ENCODE measurements around the gene EHF. TPM values are rescaled to one million over a fixed set of nuclear protein-coding genes. Genes with fewer than 3 reads are reported as not detected.

Gene EHF
- total RNA-seq, 1 donor from 2014 or later = not detected

DNA sequence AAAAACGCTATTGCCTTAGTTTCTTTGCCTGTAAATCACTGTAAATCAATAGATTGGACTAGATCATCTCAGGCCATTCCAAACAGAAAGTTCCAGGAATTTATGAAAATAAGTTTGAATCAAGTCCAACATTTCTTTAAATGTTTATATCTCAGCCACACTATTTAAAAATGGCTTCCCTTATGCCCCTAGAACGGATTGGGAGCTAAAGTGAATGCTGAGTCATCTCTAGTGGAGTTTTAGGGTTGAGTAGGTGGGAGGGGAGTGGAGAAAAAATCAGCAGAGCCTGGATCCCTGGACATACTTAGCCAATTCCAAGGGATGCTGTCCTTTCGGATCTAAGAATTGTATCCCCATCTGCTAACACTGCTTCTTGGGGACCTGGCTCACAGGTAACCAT lies 48.6 kb downstream of the EHF start:
- no peaks in the 10 kb centered on the region for H3K36me3 Mint-ChIP-seq (ENCODE audit: low read depth, unreplicated experiment)
- H3K27me3 Mint-ChIP-seq (ENCODE audit: unreplicated experiment) = no peaks in the 10 kb centered on the region
- no peak overlapping the region for H3K27ac Mint-ChIP-seq (ENCODE audit: unreplicated experiment)
- no peaks in the 10 kb centered on the region for H3K9me3 Mint-ChIP-seq (ENCODE audit: unreplicated experiment)
- no peak overlapping the region for H3K4me3 Mint-ChIP-seq (ENCODE audit: unreplicated experiment)
- DNase-seq (ENCODE audit: low spot score) = no peak
- TF ChIP-seq, protein P1, sequence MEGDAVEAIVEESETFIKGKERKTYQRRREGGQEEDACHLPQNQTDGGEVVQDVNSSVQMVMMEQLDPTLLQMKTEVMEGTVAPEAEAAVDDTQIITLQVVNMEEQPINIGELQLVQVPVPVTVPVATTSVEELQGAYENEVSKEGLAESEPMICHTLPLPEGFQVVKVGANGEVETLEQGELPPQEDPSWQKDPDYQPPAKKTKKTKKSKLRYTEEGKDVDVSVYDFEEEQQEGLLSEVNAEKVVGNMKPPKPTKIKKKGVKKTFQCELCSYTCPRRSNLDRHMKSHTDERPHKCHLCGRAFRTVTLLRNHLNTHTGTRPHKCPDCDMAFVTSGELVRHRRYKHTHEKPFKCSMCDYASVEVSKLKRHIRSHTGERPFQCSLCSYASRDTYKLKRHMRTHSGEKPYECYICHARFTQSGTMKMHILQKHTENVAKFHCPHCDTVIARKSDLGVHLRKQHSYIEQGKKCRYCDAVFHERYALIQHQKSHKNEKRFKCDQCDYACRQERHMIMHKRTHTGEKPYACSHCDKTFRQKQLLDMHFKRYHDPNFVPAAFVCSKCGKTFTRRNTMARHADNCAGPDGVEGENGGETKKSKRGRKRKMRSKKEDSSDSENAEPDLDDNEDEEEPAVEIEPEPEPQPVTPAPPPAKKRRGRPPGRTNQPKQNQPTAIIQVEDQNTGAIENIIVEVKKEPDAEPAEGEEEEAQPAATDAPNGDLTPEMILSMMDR (IDR thresholded peaks at IDR 0.05; ENCODE audit: unreplicated experiment) = no peak
- H3K4me1 Mint-ChIP-seq (ENCODE audit: unreplicated experiment) = peaks cover 12% of the 10 kb centered on the region

DNA sequence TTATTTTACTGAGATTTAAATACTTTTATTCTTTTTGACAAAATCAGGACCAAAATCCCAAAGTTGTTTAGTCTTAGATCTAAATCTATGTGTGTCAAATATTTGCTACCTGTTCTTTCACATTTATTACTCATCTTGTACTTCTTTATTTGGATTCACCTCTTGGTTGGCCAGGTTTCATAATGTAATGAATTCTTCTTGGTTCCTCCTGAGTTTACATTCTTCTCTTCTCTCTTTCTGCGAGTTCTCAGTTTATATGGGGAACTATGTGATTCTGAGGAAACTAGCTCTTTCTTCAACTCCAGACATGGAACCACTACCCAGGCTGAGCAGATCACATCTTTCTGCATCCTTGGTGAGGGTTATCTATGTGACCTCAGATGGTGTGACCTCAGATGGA lies 50.2 kb downstream of the EHF start:
- Mint-ChIP-seq H3K27ac (ENCODE audit: unreplicated experiment) (peak overlapping the region; percentile 93), H3K4me1 (ENCODE audit: unreplicated experiment) (peaks cover 12% of the 10 kb centered on the region), H3K4me3 (ENCODE audit: unreplicated experiment) (no peak overlapping the region), H3K36me3 (ENCODE audit: low read depth, unreplicated experiment) (no peaks in the 10 kb centered on the region), H3K9me3 (ENCODE audit: unreplicated experiment) (no peaks in the 10 kb centered on the region), H3K27me3 (ENCODE audit: unreplicated experiment) (no peaks in the 10 kb centered on the region)
- TF ChIP-seq, protein P1 (IDR thresholded peaks at IDR 0.05; ENCODE audit: unreplicated experiment) = no peak
- DNase-seq (ENCODE audit: low spot score) = no peak

DNA sequence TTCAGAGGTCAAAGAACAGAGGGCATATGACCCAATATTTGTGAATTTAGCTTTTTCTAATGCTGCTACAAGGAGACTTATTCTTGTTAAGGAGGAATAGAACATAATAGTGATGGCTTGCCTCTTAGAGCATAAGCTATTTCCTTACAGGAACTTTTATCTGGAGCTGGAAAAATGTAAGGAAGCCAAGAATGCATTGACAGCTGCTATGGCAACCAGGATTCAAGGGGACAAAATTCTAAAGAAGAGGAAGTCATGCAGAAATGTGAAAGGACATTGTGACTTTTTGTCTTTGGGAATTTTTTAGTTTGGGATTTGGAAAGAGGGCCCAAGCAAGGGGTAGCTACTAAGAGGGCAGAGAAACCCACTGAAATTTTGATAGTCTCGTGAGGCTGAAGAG lies 51.1 kb downstream of the EHF start:
- no peaks in the 10 kb centered on the region for H3K9me3 Mint-ChIP-seq (ENCODE audit: unreplicated experiment)
- no peaks in the 10 kb centered on the region for H3K27me3 Mint-ChIP-seq (ENCODE audit: unreplicated experiment)
- peaks cover 12% of the 10 kb centered on the region for H3K4me1 Mint-ChIP-seq (ENCODE audit: unreplicated experiment)
- H3K4me3 Mint-ChIP-seq (ENCODE audit: unreplicated experiment) = peak overlapping the region; percentile 16
- TF ChIP-seq, protein P1 (IDR thresholded peaks at IDR 0.05; ENCODE audit: unreplicated experiment) = no peak
- no peak for DNase-seq (ENCODE audit: low spot score)
- no peaks in the 10 kb centered on the region for H3K36me3 Mint-ChIP-seq (ENCODE audit: low read depth, unreplicated experiment)
- H3K27ac Mint-ChIP-seq (ENCODE audit: unreplicated experiment) = peak overlapping the region; percentile 93

DNA sequence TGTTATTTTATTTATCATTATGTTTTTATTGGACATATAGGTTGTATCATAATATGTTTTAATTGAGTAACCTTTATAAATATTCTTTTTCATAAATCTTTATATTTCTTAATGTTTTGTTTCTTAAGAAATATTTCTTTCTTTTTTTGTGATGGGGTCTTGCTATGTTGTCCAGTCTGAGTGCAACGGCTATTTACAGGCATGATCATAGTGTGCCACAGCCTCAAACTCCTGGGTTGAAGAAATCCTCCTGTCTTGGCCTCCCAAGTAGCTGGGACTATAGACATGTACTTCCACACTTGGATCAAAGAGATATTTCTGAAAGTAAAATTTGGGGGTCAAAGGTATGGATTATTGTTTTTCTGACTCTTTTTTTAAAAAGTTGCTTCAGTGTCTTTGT lies 53.1 kb downstream of the EHF start:
- Mint-ChIP-seq H3K4me3 (ENCODE audit: unreplicated experiment) (no peak overlapping the region), H3K4me1 (ENCODE audit: unreplicated experiment) (peaks cover 12% of the 10 kb centered on the region), H3K36me3 (ENCODE audit: low read depth, unreplicated experiment) (no peaks in the 10 kb centered on the region), H3K27me3 (ENCODE audit: unreplicated experiment) (no peaks in the 10 kb centered on the region), H3K27ac (ENCODE audit: unreplicated experiment) (no peak overlapping the region), H3K9me3 (ENCODE audit: unreplicated experiment) (no peaks in the 10 kb centered on the region)
- DNase-seq (ENCODE audit: low spot score) = no peak
- TF ChIP-seq, protein P1 (IDR thresholded peaks at IDR 0.05; ENCODE audit: unreplicated experiment) = no peak

DNA sequence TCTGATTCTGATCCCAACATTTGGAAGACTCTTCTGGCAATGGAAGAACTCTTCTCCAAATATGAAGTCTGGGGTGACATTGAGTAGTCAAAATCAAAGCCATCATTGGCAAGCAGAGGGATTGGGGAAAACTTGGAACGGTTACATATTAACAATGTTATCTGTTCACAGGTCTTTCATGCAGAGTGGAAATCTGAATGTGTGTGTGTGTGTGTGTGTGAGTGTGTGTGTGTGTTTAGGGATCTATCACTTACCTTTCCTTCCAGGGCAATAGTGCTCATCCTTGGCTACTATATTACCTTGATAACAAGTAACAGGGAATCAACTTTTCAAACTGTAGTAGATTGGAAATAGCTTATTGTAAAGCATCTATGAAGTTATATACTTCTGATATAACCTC lies 55.3 kb downstream of the EHF start:
- H3K27ac Mint-ChIP-seq (ENCODE audit: unreplicated experiment) = no peak overlapping the region
- H3K4me1 Mint-ChIP-seq (ENCODE audit: unreplicated experiment) = peaks cover 12% of the 10 kb centered on the region
- H3K36me3 Mint-ChIP-seq (ENCODE audit: low read depth, unreplicated experiment) = no peaks in the 10 kb centered on the region
- no peak overlapping the region for H3K4me3 Mint-ChIP-seq (ENCODE audit: unreplicated experiment)
- DNase-seq (ENCODE audit: low spot score) = no peak
- no peaks in the 10 kb centered on the region for H3K9me3 Mint-ChIP-seq (ENCODE audit: unreplicated experiment)
- TF ChIP-seq, protein P1 (IDR thresholded peaks at IDR 0.05; ENCODE audit: unreplicated experiment) = no peak
- H3K27me3 Mint-ChIP-seq (ENCODE audit: unreplicated experiment) = no peaks in the 10 kb centered on the region

Data from endothelial cell (in vitro differentiated cells).